ENCODE data around the gene KRTAP20-2.

KRTAP20-2 gene

GRCh38 chr21:30672985-30673650 is 38.1 kb downstream of the KRTAP20-2 start:
- DNase-seq (ENCODE audit: low read depth in 4 of 4, low spot score in 1 of 4) = no peak

GRCh38 chr21:30674312-30674711 is 39.3 kb downstream of the KRTAP20-2 start:
- DNase-seq (ENCODE audit: low read depth in 4 of 4, low spot score in 1 of 4) = no peak

- no peak for DNase-seq (ENCODE audit: low read depth in 4 of 4, low spot score in 1 of 4)
These were observed 41.7 kb downstream of the KRTAP20-2 start for GRCh38 chr21:30676737-30677136.

- no peak for DNase-seq (ENCODE audit: low read depth in 4 of 4, low spot score in 1 of 4)
These were observed 45.6 kb downstream of the KRTAP20-2 start for GRCh38 chr21:30680586-30680985.

GRCh38 chr21:30684506-30684905 is 49.5 kb downstream of the KRTAP20-2 start:
- no peak for DNase-seq (ENCODE audit: low read depth in 4 of 4, low spot score in 1 of 4)

Data from stimulated activated CD4-positive, alpha-beta T cell treated with anti-CD3 and anti-CD28 coated beads, Interleukin-1b, Interleukin-23, amount 100 ng/mL, for 24 hours (primary cell).